Fibroblast of upper back skin (primary cell): ENCODE results near the gene DNAJB12.
"Not testable (repeated sequence)": the region's sequence is repeated elsewhere in the genome, so short reads cannot be mapped to it uniquely, and the experiment has no call there.

ENCODE experiments used
- DNase-seq: peaks from one replicate; pipeline ENCODE4 v3.0.0-alpha.2; 2013

The DNAJB12 gene

DNA sequence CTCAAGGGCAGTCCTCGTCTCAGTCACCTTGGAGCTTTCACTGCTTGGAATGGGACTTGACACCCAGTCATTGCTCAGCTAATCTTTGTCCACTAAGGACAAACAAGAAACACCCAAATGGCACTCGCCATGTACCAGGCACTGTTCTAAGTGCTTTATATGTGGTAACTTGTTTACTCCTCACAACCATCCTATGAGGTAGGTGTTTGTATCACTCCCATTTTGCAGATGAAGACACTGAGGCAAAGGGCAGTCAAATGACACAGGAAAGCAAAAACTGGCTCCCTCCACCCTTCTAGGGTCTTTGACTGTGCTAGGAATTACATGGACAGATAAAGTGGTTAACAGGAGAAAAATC lies 24.7 kb downstream of the DNAJB12 start:
- DNase-seq: no peak

DNA sequence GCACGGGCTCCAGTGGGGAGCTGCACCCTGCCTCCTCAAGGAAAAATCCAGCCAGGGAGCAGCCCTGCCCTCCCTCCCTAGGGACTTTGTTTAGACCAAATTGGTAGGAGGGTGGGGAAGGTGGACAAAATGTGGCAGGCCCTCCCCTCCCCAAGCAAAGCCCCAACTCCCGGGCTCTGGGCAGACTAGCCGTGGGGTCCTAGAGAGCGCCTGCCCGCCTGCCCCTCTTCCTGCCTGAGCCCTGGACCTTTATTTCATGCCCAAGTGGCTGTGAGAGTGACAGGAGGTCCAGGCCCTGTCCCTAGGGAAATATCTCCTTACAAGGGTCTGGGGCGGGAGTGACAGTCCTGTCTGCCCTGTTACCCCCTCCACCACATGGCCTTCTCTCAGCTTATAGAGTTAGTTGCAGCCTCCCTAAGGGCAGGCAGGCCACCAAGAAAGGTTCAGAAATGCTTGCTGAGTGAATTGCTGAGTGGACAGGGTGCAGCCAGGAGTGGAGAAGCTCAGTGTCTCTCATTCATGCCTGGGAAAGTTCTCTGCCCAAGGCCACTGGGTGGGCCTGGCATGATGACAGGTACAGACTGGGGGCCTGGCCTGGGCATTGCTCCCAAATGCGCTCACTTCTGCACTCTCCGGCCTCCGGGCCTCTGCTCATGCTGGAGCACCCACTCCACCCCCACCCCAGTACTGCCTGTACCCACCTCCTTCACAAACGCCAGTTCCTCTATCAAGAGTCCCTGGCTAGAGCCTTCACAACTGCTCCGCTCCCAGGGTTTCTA lies 25.2 kb downstream of the DNAJB12 start:
- no peak for DNase-seq

DNA sequence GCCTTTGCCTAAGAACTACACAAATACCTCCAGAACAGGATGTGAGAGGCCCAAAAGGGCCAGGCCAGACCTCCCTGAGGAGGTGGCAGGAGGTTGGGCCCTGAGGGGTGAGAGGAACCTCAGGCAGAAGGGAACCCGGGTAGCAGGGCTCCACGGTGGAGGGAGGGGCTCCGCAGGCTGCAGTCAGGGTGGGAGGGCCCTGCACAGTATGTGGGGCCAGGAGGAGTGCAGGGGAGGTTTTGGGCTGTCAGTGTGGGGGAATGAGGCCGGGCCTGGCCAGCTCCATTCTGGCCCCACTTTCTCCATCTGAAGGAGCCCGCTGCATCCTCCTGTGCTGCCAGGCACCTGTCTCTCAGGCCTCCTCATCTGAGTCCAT lies 25.9 kb downstream of the DNAJB12 start:
- DNase-seq: no peak

- peak; percentile 61 for DNase-seq
These were observed 26.5 kb downstream of the DNAJB12 start for GRCh38 chr10:72328045-72328828.

DNA sequence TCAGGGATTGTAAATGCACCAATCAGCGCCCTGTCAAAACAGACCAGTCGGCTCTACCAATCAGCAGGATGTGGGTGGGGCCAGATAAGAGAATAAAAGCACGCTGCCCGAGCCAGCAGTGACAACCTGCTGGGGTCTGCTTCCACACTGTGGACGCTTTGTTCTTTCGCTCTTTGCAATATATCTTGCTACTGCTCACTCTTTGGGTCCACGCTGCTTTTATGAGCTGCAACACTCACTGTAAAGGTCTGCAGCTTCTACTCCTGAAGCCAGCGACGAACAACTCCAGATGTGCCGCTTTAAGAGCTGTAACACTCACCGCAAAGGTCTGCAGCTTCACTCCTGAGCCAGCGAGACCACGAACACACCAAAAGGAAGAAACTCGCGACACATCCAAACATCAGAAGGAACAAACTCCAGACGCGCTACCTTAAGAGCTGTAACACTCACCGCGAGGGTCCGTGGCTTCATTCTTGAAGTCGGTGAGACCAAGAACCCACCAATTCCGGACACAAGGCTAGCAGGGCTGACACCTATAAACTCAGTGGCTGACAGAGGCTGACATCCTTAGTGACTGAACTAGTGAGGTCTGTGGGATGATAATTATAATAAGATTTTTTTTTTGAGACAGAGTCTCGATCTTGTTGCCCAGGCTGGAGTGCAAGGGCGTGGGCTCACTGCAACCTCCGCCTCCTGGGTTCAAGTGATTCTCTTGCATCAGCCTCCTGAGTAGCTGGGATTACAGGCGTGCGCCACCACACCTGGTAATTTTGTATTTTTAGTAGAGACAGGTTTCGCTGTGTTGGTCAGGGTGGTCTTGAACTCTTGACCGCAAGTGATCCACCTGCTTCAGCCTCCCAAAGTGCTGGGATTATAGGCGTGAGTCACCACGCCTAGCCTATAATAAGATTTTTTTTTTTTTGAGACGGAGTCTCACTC lies 27.8 kb downstream of the DNAJB12 start:
- not testable (repeated sequence) for DNase-seq

DNA sequence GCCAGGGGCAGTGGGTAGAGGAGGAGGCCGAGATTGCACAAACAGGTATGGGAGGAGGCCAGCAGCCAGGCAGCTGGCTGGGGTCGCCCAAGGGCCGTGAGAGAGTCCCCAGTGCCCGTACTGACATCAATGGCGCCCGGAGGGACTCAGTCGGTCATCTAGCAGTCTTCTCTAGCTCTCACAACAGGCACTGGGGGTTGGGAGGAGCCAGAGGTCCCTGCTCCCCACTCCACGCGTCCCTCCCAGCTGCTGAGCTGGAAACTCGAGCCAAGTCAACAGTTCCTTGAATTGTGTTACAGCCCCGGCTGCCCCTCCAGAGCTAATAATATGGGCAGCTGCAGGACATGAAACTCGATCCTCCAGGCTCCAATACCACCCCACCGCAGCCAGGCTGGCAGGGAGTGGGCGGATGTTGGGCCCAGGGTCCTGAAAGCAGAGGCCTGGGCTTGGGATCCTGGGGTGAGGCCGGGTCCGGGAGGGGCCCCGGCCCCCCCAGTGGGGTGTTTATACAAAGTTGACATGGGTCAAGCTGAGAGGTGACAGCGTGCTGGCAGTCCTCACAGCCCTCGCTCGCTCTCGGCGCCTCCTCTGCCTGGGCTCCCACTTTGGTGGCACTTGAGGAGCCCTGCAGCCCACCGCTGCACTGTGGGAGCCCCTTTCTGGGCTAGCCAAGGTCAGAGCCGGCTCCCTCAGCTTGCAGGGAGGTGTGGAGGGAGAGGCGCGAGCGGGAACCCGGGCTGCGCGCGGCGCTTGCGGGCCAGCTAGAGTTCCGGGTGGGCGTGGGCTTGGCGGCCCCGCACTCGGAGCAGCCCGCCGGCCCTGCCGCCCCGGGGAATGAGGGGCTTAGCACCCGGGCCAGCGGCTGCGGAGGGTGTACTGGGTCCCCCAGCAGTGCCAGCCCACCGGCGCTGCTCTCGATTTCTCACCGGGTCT lies 29.2 kb downstream of the DNAJB12 start:
- DNase-seq: not testable (repeated sequence)

GRCh38 chr10:72323771-72324191 lies 30.9 kb downstream of the DNAJB12 start:
- no peak for DNase-seq

GRCh38 chr10:72323108-72323749 lies 31.5 kb downstream of the DNAJB12 start:
- no peak for DNase-seq

GRCh38 chr10:72322280-72323058 lies 32.2 kb downstream of the DNAJB12 start:
- DNase-seq: no peak

- DNase-seq: no peak
These were observed 32.8 kb downstream of the DNAJB12 start for GRCh38 chr10:72322030-72322279.

- no peak for DNase-seq
These were observed 33.3 kb downstream of the DNAJB12 start for GRCh38 chr10:72321248-72322029.

GRCh38 chr10:72320676-72321247 lies 34.0 kb downstream of the DNAJB12 start:
- peak; percentile 100 for DNase-seq

GRCh38 chr10:72319416-72320254 lies 35.1 kb downstream of the DNAJB12 start:
- DNase-seq: peak; percentile 95

GRCh38 chr10:72318418-72319262 lies 36.1 kb downstream of the DNAJB12 start:
- no peak for DNase-seq

- no peak for DNase-seq
These were observed 37.8 kb downstream of the DNAJB12 start for GRCh38 chr10:72316748-72317435.

DNA sequence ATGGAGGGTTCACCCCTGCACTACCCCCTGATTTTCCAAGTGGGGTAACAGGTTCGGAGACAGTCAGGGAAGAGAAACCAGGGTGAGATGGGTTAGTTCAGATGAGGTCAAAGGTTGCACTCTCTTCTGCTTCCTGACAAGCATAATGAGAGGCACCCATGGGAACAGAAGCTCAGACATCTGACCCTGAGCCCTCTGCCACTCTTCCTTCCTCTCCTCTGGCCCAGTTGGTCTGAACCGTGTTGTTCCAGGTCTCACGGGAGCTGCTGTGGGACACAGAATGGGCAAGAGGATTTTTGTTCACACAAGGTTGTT lies 38.4 kb downstream of the DNAJB12 start:
- no peak for DNase-seq
